HG03045 (cell line): ENCODE measurements around the gene GCK.

Experiments used
- ATAC-seq: cut with Tn5 transposase; IDR thresholded peaks from one replicate; pipeline ENCODE4 v1.9.1; 2021; ENCODE audit warnings: mild to moderate bottlenecking, moderate library complexity; ENCODE audit not compliant: unreplicated experiment

Gene GCK

DNA sequence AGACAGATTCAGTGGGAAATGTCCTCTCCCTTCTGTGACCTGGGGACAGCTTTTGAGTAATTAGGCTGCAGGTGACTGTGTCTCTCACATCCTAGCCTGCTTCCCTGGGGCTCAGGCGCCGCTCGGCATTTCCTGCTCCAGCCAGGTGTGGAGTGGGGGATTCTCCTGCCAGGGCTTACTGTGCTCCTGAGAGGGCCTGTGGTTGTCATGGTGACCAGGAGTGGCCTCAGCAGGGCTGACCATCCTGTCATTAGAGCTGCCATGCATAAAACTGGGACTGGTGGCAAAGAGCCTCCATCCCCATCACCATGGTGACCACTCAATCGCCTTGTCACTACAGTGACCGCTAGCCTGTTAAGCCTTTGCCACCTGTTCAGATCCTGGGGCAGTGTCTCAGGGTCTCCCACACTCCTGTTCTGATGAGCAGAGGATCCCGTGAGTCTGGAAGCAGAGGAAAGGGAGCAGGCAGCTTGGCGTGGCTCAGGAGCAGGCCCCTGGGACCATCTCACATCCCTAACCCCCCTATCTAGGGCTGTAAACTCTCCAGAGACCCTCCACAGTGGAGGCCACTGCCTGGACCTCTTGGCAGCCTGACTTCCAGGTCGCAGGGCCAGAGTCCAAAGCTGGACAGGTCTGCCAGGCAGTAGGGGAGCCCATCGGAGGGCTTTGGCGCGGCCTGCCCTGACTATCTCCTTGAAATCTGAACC lies at the start of gene GCK:
GCK (minus strand) TSS at position 154 of the 707 bp plus-strand sequence. CDS start 486 bp downstream, outside the sequence.
- ATAC-seq = no peak

DNA sequence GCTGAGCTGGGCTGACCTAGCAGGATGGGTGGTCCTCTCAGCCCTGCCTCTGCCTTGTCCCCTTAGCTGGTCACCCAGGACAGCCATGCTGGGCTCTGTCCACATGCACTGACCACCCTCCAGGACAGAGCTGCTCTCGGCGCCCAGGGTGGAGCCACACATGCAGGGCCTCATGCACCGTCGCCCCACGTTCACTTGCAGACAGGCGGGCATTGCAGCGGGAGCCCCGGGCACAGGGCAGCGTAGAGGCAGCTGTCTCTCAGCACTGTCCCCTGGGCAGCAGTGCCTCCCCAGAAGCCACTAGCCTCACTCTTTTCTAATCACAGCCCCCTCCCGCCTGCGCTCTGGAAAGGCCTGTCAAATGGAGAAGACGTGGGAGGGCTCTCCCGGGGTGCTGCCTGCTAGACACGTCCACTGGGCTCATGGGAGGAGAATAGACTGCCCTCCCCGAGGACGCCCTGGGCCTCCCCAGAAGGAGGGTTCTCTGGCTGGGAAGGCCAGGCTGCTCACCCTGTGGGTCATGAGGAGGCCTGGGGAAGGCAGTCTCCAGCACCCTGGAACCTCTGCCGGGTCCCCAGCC lies 49.0 kb upstream of the GCK start:
- no peak for ATAC-seq

DNA sequence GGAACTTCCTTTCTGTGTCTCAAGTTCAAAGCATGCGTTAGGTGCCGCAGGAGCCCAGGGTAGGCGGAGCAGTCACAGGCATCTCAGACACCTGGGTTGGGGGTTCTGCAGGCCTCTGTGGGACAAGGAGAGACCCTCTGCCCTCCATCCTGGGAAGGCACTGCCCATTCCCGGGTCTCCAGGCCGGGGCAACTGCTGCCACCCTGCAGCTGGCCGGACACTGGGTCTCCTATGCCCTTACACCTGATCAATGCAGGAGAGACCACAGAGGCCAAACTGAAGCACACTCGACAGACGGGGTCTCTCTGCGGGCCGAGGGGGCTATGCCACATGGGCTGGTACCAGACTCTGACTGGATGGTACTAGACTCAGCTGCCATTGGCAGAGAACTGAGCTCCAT lies 48.5 kb upstream of the GCK start:
- ATAC-seq = no peak

DNA sequence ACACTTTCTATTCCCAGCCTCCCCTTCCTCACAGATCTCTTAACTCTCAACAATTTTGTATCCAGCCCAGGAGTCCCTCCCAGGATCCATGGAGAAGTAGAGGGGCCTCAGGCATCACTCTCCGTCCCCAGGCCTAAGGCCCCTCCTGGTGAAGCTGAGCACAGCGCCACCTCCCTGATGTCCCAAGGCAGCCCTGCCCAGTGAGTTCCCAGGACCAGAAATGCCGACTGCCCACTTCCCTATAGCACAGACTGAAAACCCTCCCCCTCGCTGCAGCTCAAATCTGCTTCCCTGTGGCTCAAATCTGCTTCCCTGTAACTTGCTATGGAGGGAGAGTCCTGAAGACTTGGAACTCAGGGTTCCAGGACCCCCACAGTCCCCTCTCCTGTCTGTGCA lies 47.1 kb upstream of the GCK start:
- no peak for ATAC-seq

DNA sequence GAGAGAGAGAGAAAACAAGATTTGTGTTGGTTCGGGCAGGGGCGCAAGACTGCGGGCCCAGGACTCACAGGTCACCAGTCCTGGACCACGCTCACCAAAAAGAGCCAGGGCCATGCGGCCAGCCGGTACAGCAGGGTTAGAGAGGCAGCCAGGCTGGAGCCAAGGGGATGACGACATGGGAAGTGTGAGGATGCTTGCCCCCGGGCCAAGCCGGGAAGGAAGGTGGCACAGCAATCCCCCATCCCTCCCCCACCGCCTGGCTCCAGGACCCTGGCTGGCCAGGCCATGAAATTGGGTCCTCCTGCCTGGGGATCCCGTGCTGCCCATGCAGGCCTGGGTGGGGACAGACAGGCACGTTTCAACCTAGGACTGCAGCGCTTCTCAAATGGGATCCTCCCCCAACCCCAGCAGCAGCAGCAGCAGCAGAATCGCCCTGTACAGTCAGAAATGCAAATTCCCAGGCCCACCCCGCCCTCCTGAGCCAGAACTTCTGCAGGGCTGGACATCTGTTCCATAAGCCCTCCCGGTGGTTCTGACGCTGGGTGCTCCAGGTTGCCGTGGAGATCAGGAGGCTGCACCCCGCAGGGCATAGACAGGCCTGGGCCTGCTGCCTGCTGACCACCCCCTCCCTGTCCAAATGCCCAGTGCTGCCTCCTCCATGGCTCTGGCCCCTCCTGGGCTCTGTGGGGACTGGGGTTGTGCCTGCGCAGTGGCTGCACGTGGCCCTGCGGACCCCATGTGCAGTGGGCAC lies 46.5 kb upstream of the GCK start:
- ATAC-seq = no peak

DNA sequence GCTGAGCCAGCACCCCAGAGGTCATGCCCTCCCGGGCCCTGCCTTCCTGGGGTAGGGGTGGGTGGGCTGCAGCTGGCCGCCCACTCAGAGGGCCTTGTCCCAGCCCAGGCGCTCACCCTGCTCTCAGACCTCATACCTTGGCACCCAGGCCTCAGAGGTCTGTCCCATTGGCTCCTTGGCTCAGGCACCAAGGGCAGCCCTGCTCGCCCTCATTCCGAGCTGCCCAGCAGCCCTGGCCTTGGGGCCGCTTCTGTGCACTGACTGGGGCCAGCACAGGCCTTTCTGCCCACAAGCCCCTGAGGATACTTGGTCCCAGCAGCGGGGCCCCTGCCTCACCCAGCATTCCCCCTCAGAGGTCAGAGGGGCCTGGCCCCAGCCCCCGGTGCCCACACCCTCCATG lies 45.8 kb upstream of the GCK start:
- no peak for ATAC-seq

DNA sequence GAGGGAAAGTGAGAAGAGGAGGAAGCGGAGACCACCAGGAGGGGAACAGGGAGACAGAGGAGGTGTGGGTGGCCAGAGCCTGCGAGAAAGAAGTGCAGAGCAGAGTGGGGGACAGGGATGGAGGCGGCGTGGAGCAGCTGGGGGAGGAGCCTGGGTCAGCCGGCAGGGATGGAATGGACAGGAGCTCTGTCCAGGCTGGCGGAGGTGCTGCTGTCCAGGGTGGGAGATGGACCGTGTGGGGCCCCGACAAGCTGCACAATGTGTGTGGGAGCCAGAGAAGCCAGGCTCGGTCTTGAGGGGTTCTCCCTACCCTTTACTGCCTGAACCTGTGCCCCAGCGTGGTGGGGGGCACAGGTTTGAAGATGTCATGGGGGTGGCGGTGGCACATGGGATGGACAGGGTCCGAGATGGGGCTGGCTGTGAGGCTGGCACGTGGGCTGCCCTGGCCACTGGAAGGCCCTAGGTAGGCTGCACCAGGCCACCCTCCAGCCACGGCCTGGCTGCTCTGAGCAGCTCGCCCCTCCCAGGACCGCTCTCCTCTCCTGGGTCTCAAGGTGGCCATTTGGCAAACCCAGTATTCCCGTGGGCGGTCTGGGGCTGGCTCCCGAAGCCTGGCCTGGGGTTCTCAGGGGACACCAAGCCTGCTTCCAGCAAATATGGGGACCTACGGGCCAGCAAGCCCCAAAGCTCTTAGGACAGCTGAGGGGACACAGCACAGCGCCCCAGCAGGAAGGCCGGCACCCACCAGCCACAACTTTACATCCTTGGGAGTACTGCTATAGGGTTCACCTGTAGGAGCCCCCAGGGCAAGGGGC lies 43.9 kb upstream of the GCK start:
- ATAC-seq = no peak

DNA sequence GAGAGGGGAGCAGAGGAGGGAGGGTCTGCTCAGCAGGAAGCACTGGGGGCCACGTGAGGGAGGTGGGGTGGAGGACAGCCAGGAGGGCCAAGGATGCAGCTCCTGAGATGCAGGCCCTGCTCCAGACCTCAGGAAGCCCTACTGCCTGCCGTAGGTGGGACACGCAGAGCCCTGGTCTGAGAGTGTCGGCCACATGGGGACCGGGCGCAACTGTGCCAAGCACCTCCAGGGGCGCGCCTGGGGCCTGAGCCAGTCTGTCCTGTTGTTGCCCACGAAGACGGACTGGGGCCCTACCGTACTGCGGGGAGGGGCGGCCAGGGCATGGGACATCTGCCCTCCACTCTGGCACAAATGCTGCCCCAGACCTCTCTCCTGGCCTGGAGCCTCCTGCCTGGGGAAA lies 43.2 kb upstream of the GCK start:
- no peak for ATAC-seq

DNA sequence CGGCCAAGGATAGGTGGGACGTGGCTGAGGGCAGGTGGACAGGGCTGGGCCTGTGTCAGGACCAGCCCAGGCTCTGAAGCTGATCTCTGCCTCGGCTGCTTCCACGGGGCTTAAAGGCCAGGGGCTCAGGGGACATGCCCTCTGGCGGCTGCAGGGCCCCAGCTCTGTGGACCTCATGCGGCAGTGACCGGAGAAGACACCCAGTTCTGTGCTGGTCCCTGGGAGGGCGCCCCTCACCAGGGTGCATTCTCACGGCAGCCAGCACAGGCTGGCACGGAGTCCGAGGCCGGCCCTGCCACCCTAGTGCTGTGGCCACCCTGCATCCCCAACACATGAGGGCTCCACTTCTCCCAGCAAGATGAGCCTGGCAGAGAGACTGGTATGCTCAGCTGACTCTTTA lies 41.8 kb upstream of the GCK start:
- ATAC-seq = no peak

DNA sequence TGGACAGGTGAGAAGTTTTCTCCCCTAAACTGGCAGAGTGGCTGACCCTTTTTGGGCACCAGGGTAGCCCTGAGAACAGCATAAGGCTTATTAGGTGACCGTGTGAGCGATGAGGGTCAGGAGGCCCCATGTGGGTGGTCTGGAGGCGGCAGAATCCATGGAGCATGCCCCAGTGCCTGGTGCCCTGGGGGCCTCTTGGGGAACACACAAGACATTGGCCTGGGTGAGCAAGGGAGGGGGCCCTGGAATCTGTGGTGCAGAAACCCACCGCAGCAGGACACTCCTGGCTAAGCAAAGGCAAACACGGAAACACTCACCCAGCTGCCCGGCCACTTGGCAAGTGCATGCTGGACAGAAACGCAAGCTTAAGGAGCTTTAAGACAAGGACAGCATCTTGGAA lies 41.0 kb upstream of the GCK start:
- ATAC-seq = no peak

DNA sequence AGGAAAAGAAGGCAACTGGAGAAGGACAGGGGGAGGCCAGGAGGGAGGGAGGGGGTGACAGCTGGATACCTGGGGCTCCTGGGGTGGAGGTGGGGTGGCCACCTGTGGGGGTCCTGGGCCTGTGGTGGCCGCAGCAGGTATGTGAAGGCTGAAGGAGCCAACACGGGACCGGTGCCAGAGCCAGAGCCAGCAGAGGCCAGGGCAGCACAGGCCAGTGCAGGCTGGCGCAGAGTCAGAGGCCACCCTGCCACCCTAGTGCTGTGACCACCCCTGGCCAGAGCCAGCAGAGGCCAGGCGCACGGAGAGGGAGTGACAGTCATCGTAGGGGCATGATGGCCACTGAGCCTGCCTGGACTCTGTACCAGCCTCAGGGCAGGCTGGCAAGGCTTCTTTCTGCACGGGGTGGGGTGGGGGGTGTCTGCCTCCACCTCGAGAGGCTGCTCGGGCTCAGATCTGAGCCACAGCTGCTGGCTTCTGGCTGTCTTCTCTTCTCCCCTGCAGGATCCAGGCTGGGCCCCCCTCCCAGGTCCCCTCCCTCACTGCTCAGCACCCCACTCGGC lies 40.4 kb upstream of the GCK start:
- ATAC-seq = no peak

DNA sequence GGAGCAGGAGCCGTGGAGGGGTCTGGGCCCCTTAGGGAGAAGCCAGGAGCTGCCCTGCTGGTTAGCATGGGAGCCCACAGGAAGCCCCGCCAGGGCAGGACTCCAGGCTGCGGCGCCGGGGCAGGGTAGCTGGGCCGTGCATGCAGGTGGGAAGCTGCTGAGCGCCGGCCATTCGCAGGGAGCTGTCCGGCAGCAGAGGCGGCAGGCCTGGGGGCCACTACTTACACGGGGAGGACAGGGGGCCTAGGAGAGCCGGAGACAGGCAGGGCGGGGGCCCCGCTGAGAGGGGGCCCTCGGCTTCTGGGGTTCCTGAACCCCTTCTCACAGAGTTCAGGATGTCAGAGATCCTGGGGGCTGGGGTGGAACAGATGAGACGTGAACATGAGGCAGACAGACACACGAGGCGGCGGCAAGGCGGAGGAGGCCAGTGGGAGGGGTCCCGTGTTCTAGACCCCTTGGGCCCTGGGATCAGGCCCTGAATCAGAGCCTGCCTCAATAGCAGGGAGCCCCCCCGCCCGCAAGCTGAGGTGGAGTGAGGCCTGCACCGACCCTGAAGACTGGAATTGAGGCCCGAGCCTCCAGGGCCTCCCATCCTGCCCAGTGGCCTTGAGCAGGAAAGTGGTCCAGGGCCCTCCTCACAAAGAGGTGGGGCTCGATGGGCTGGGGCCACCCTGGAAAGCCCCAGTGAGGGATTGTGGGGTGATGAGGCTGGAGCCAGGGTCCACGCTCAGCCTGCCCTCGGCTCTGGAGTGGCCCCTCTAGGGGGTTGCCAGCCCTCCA lies 39.5 kb upstream of the GCK start:
- no peak for ATAC-seq

DNA sequence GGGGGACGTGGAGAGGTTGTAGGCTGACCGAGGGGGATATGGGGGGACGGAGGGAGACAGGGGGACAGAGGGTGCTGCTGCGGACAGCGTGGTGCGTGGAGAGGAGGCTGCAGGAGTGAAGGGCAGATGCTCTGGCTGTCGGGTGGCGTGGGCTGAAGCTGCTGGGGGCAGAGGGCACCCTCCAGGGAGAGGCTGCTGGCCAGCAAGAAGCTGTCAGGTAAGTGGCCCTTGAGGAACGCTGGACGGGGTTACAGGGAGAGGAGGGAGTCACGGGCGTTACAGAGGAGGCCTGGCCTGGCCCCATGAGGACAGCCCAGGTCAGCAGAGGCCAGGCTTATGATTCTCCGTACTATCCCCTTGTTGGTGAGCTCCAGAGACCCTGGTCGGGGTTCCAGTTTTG lies 38.7 kb upstream of the GCK start:
- no peak for ATAC-seq

DNA sequence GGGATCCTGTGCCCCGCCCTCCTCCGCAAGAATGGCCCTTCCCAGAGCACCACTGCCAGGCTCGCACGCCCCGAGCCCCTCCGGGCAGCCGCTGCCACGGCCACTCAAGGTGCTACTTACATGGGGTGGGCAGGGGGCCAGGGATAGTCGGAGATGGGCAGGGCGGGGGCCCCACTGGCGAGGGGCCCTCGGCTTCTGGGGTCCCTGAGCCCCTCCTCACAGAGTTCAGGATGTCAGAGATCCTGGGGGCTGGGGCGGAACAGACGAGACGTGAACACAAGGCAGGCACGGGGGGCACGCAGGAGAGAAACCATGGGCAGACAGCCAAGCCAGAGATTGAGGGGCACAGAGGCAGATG lies 37.1 kb upstream of the GCK start:
- no peak for ATAC-seq

DNA sequence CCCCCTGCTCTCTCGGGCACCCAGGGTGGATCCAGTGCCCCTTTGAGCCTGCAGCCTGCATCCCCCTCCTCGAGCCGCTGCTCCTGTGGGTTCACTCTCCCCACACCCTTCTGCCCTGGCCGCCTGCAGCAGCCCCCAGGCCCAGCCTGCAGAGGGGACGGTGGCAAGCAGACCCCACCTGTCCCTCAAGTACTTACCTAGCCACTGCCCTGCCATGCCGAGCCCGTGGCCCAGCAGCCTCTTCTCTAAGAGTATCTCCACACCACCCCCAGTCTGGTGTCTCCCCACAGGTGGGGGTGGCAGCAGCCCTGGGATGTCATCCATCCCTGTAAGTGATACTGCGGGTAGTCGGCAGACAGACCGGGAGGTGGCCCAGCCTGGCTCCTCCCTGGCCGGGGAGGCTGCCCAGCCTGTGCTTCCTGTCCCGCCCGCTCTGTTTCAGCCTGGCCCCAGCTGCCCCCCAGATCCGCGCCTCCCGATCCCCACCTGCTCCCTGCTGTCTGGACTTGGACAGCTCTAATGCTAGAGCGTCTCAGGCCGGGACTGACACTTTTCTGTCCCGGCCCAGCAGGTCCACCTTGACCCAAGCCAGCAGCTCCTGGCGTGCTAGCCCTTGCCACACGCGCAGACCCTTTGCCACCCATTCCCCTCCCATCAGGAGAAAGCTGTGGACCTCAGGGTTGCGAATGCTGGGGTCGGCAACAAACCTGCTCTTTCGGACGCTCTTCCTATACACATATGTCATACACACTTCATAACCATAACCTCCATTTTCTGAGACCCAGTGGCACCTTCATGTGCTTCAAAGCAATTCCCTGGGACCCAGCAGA lies 36.5 kb upstream of the GCK start:
- no peak for ATAC-seq

DNA sequence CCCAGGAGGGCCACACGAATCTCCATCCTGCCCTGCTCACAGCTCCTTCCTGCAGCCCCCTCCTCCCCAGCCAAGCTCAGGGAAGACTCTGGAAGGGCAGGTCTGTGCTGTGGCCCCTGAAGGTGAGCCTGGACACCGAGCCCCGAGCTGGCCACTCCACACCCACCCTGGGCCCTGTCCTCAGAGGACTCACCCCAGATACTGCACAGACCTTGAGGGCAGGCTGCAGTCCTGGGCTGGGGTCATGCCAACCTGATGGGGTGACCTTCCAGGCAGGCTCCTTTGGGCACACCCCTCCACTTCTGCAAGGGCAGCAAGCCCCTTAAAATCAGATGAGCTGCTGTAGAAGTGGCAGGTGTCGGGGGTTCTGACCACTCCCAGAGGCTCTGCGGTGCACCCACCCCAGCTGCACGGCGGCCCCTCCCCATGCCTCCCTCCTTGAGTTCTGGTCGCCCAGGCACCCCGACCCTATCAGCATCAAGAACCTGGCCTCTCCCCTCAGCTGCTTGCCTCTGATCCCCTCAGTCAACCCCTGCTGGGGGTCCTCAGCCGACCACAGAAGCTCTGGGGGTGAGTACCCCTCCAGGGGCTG lies 35.8 kb upstream of the GCK start:
- ATAC-seq = no peak

DNA sequence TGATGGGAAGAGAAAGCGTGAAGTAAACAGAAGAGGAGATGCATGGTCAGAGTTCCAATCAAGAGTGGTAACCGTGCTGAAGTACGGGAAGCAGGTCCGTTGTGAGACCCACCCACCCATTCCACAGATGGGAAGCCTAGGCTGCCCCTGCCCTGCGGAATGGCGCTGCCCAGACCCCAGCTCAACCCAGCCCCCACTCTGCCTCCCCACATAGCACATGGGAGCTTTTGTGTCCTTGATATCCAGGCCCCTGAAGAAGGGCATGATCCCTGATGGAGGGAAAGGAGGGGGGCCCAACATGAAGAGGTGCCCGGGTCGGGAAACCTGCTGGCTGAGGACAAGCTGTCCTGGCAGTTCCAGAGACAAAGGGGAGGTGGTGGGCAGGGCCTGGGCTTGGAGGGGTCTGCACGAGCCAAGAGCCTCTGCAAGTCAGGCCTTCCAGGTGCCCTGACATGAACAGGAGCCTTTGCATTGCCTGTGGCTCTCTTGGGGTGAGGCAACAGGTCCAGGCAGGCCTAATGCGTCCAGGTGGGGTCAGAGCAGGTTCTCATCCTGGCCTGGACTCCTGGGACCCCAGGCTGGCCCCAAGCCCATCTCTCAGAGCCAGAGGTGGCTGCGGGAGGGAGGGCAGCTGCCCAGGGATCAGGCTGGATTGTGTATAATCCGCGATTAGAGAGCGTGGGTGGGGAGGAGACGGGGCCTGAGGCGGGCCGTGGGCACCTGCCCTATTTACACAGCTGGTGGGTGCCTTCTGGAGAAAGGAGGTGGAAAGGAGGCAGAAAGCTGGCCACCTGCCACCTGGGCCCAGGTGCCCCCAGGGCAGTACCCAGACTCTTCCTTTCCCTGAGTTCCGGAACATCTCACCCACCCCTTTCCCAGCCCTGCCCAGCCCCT lies 35.1 kb upstream of the GCK start:
- no peak for ATAC-seq
